PFSK-1 (cell line): ENCODE measurements around the gene EPHA6.

ENCODE experiments used
- FOXP2 ChIP-seq: optimal IDR thresholded peaks from 2 replicates; pipeline ENCODE3; 2011; ENCODE audit warnings: borderline replicate concordance, control low read depth, inconsistent platforms; ENCODE audit not compliant: insufficient read depth; ENCODE audit errors: extremely low read length, extremely low read depth
- POLR2AphosphoS5 ChIP-seq: IDR thresholded peaks from 2 replicates; pipeline ENCODE4 v1.6.1; 2012; ENCODE audit warnings: low read depth, mild to moderate bottlenecking, control low read depth, low read length, moderate library complexity
- SIN3A ChIP-seq: IDR thresholded peaks from 2 replicates; pipeline ENCODE4 v1.6.1; 2012; ENCODE audit warnings: mild to moderate bottlenecking, low read length, moderate library complexity, borderline replicate concordance; ENCODE audit not compliant: insufficient read depth
- TAF1 ChIP-seq: IDR thresholded peaks from 2 replicates; pipeline ENCODE4 v1.6.1; 2012; ENCODE audit warnings: low read length, control low read depth, borderline replicate concordance; ENCODE audit not compliant: insufficient read depth
- TF ChIP-seq, protein P1 (sequence below), 2 experiments: IDR thresholded peaks; 2 replicates each; pipeline versions ENCODE4 v1.6.1 to v1.8.0; 2011 to 2012; ENCODE audit warnings: low read depth in 2 of 2, low read length in 2 of 2, control low read depth in 1 of 2, inconsistent platforms in 1 of 2, mild to moderate bottlenecking in 1 of 2, moderate library complexity in 1 of 2; ENCODE audit not compliant: insufficient read depth in 1 of 2

EPHA6 gene

DNA sequence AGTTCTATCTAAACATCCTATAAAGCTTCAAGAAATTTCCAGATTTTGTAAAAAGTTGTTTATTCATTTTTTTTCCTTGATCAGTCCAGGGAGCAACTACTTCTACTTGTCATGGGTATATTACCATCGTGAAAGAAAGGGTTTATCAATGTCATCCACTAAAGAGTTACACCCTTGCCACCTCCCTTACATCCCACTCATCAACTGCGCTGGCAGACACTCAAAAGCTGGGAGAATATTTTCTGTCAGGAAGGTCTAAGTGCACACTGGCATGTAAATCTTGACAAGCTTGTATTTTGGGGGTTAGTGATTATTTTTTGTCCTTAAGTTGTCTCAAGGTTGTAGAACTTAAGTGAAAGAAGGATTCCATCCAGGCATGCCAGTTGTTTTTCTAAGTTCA is 761.8 kb downstream of the EPHA6 start:
- TF ChIP-seq SIN3A: no peak
- no peak for TF ChIP-seq FOXP2

DNA sequence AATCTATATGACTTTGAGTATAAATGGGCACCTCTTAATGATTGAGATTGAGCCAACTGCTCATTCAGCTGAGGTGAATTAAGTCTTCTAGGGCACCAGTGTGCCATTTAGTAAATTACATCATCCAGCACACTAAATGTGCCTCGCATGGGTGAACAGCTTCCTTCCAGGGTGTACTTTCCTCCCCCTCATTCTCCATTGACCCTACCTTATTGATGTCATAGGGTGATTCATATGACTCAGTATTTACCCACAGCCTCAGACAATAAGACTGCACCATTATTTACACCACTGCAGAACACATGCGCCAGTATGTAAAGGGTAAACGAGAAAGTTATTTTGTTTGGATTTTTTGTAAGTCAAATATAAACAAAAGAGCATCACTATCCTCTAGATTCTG is 765.0 kb downstream of the EPHA6 start:
- TF ChIP-seq FOXP2 (no peak), TAF1 (no peak), SIN3A (no peak), POLR2AphosphoS5 (no peak)
- TF ChIP-seq, protein P1, sequence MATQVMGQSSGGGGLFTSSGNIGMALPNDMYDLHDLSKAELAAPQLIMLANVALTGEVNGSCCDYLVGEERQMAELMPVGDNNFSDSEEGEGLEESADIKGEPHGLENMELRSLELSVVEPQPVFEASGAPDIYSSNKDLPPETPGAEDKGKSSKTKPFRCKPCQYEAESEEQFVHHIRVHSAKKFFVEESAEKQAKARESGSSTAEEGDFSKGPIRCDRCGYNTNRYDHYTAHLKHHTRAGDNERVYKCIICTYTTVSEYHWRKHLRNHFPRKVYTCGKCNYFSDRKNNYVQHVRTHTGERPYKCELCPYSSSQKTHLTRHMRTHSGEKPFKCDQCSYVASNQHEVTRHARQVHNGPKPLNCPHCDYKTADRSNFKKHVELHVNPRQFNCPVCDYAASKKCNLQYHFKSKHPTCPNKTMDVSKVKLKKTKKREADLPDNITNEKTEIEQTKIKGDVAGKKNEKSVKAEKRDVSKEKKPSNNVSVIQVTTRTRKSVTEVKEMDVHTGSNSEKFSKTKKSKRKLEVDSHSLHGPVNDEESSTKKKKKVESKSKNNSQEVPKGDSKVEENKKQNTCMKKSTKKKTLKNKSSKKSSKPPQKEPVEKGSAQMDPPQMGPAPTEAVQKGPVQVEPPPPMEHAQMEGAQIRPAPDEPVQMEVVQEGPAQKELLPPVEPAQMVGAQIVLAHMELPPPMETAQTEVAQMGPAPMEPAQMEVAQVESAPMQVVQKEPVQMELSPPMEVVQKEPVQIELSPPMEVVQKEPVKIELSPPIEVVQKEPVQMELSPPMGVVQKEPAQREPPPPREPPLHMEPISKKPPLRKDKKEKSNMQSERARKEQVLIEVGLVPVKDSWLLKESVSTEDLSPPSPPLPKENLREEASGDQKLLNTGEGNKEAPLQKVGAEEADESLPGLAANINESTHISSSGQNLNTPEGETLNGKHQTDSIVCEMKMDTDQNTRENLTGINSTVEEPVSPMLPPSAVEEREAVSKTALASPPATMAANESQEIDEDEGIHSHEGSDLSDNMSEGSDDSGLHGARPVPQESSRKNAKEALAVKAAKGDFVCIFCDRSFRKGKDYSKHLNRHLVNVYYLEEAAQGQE (IDR thresholded peaks at IDR 0.05; ENCODE audit: insufficient read depth in 1 of 2, low read depth in 2 of 2, low read length in 2 of 2): no peak

DNA sequence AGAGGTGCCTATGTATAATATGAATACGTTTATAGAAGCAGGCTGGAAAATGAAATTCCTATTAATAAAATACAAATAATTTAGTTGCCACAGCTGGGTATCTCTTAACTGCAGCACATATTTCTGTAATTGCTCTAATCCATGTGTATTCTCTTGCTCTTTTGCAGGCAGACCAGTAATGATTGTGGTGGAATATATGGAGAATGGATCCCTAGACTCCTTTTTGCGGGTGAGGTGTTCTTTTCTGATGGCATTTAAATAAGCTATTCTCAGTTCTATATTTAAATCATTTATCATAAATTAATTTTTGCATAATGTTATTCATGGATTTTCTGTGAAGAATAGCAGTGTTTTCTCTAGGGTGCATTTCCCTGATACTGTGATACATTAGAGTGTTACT is 796.2 kb downstream of the EPHA6 start:
- no peak for TF ChIP-seq SIN3A
- TF ChIP-seq, protein P1 (IDR thresholded peaks at IDR 0.05; ENCODE audit: insufficient read depth in 1 of 2, low read depth in 2 of 2, low read length in 2 of 2): no peak
- no peak for TF ChIP-seq FOXP2
- no peak for TF ChIP-seq TAF1
- TF ChIP-seq POLR2AphosphoS5: no peak

DNA sequence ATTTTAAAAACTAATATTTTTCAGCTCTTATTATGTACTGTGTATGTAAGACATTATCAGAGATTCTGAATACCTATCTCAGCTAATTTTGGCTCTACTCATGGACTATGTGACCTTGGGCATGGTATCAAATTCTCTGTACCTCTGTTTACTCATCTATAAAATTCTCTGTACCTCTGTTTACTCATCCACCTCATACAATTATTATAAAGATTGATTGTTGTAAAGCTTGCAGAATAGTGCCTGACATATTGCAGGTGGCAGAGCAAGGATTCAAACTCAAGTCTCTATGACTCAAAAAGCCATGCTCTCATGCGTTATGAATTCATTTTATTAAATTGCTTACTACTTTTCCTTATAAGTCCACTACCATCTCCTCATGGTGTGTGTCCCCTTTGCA is 798.2 kb downstream of the EPHA6 start:
- TF ChIP-seq, protein P1 (IDR thresholded peaks at IDR 0.05; ENCODE audit: insufficient read depth in 1 of 2, low read depth in 2 of 2, low read length in 2 of 2): no peak
- TF ChIP-seq TAF1 (no peak), FOXP2 (no peak), SIN3A (no peak), POLR2AphosphoS5 (no peak)

DNA sequence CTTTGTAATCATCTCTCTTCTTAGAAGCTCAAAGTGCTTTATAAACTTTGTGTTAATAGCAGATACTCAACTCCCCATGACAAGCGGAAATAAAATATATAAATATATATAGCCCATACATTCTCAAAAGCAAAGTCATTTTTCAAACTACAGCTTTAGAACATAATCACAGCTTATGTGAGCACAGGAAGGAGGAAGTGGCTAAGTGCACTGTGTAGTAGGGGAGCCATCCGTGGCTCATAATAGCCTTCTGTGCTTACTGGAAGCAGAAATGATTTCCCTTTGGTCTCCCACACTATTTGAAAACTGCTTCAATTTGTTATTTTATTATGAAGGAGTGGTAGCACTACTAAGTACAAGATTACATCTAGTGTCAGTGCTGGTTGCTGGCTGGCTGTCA is 798.7 kb downstream of the EPHA6 start:
- no peak for TF ChIP-seq TAF1
- TF ChIP-seq, protein P1 (IDR thresholded peaks at IDR 0.05; ENCODE audit: insufficient read depth in 1 of 2, low read depth in 2 of 2, low read length in 2 of 2): no peak
- TF ChIP-seq POLR2AphosphoS5: no peak
- TF ChIP-seq SIN3A: no peak
- no peak for TF ChIP-seq FOXP2
